ENCODE data around the gene NLGN1.

DNA sequence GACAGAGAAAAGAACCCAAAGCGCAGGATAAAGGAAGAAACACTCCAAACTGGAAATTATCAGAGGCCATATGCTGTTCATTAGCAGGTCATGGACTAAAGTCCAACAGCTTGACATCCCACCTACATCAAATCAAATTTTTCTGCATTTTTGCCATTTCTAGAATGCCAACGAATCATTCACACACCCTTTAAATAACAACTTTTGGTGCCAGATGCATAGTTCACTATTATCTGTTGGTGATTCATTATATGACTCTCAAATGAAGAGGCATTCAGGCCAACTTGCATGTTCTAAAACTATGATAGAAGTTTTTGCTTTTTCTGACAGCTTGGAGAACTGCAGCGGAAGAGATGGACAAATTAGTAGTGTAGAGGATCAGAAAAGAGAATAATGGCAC, 931.8 kb downstream of the NLGN1 start:
- TF ChIP-seq, protein P1, sequence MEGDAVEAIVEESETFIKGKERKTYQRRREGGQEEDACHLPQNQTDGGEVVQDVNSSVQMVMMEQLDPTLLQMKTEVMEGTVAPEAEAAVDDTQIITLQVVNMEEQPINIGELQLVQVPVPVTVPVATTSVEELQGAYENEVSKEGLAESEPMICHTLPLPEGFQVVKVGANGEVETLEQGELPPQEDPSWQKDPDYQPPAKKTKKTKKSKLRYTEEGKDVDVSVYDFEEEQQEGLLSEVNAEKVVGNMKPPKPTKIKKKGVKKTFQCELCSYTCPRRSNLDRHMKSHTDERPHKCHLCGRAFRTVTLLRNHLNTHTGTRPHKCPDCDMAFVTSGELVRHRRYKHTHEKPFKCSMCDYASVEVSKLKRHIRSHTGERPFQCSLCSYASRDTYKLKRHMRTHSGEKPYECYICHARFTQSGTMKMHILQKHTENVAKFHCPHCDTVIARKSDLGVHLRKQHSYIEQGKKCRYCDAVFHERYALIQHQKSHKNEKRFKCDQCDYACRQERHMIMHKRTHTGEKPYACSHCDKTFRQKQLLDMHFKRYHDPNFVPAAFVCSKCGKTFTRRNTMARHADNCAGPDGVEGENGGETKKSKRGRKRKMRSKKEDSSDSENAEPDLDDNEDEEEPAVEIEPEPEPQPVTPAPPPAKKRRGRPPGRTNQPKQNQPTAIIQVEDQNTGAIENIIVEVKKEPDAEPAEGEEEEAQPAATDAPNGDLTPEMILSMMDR (IDR thresholded peaks at IDR 0.05), result no peak
- no peak for TF ChIP-seq POLR2A (IDR thresholded peaks at IDR 0.05; ENCODE audit: low read depth)
- TF ChIP-seq EP300 (IDR thresholded peaks at IDR 0.05), result no peak
- TF ChIP-seq POLR2AphosphoS5 (IDR thresholded peaks at IDR 0.05), result no peak
